Ovary (tissue), 9 donors: ENCODE data around the gene U2AF1L4. TPM values are rescaled to one million over a fixed set of nuclear protein-coding genes. Genes with fewer than 3 reads are reported as not detected.

ENCODE experiments used
- DNase-seq, 5 donors: peaks; one replicate each; pipeline ENCODE4 v3.0.0-alpha.2; 2019 to 2020
- H3K27ac ChIP-seq, 2 donors: fragments of 200-600 bp; one replicate each; pipeline versions ENCODE4 v1.5.1 to v1.8.0; 2019 to 2022
- H3K27me3 ChIP-seq: fragments of 200-600 bp; one replicate; pipeline ENCODE4 v1.8.0; 2022
- H3K36me3 ChIP-seq: fragments of 200-600 bp; sonication (generic); one replicate; pipeline ENCODE4 v1.5.1; 2019
- H3K4me1 ChIP-seq: one replicate; pipeline ENCODE4 v1.8.1; 2013; ENCODE audit warnings: mild to moderate bottlenecking, moderate library complexity; ENCODE audit not compliant: insufficient read depth
- H3K4me3 ChIP-seq: fragments of 200-600 bp; sonication (generic); one replicate; pipeline ENCODE4 v1.5.1; 2017
- H3K9me3 ChIP-seq, 2 donors: fragments of 200-600 bp in 1 of 2; sonication (generic) in 1 of 2; one replicate each; pipeline versions ENCODE4 v1.5.1 to v1.8.1; 2013 to 2019; ENCODE audit warnings: mild to moderate bottlenecking in 1 of 2, moderate library complexity in 1 of 2
- EP300 ChIP-seq: sonication (generic); formaldehyde crosslinking; IDR thresholded peaks from one replicate; pipeline ENCODE4 v1.6.1; 2017; ENCODE audit warnings: antibody characterized with exemption
- POLR2A ChIP-seq: fragments of 450-650 bp; IDR thresholded peaks from one replicate; pipeline ENCODE4 v1.6.1; 2017; ENCODE audit warnings: antibody characterized with exemption, mild to moderate bottlenecking, moderate library complexity
- WGBS, 3 donors: extraction: QIAGEN DNeasy Blood & Tissue Kit in 1 of 3; methylation state at CpG; one replicate each; pipeline versions ENCODE4 v1.1.5 to v1.1.7; 2013 to 2017; 5-methylcytosine and 5-hydroxymethylcytosine counted together
- intact Hi-C, 4 donors: fragments of 100-400 bp; cut with DNase I; formaldehyde crosslinking; loops; one replicate each; pipeline versions ENCODE4 v1.11.0 to v1.15.1; 2022 to 2023
- polyA plus RNA-seq, 2 donors: library from polyadenylated mRNA; stranded (reverse); fragments of 200-250 nt in 1 of 2; fragments of 350-450 nt in 1 of 2; fragmentation: Illumina TruSeq in 1 of 2; extraction: RNeasy Lipid Tissue Mini Kit (QIAGEN cat#74804) in 1 of 2; gene quantifications; one replicate each; pipeline ENCODE4 v1.2.3, GENCODE V29; 2013 to 2014
- total RNA-seq, 7 donors: library from RNA; depleted of rRNA in 2 of 7; stranded (reverse); fragments of >200 nt in 2 of 7; fragmentation: NEBNext Ultra II Directional in 3 of 7; extraction: Animal tissue kit (Norgen Biotek cat#: 25700) in 3 of 7; gene quantifications; one replicate each; pipeline versions ENCODE4 v1.1.0 to v1.2.4, GENCODE V29; 2016 to 2023
- TF ChIP-seq, protein P1 (sequence below), 3 donors: fragments of 450-650 bp in 2 of 3; fragments of 200-600 bp in 1 of 3; IDR thresholded peaks; one replicate each; pipeline versions ENCODE4 v1.5.1 to v1.8.0; 2016 to 2022; ENCODE audit warnings: antibody characterized with exemption in 3 of 3, mild to moderate bottlenecking in 1 of 3
- donor health status: DM: no; HTN: no; CAD: no; lungs with moderate emphysema.
- donor health status: DM: no; HTN: no; CAD: no.
- donor health status: Bipolar disorder and iron deficiency.
- donor health status: DM: yes; HTN: yes; CAD: no.
- donor health status: DM: no; HTN: no; CAD: no.
- donor health status: DM: yes; HTN: yes; CAD: no.

Gene U2AF1L4
- total and polyA plus RNA-seq, 9 donors: 16.7 to 37.7 (median 25.6) TPM

DNA sequence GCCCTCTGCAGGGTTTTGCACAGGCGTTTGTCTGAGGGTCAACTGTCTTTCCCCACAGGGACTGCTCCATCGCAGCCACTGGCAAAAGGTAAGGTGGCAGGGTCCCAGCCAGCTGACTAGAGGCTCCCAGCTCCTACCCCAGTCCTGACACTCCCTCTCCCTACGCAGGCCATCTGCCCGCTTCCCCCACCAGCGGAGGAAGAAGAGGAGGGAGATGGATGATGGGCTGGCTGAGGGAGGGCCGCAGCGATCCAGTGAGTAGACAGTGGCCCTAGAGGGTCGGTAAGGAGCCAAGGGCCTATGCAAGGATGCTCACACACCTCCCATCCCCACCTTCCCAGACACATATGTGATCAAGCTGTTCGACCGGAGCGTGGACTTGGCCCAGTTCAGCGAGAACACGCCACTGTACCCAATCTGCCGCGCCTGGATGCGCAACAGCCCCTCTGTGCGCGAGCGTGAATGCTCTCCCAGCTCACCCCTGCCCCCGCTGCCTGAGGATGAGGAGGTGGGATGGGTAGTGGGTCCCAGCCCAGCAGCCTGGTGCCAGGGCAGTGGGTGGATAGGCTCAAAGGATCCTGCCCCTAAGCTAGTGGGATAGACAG lies 7.6 kb upstream of the U2AF1L4 start:
- intact Hi-C loops: no loop called here
- H3K27ac ChIP-seq: no peak overlapping the region
- H3K27me3 ChIP-seq: no peaks in the 10 kb centered on the region
- H3K4me1 ChIP-seq: peaks cover 13% of the 10 kb centered on the region
- 90 to 93% (median 92%) methylated on average over 20 of the region's 20 CpGs for whole genome bisulfite sequencing, 3 donors
- H3K9me3 ChIP-seq: no peaks in the 10 kb centered on the region
- TF ChIP-seq POLR2A (no peak), EP300 (no peak)
- TF ChIP-seq, protein P1, sequence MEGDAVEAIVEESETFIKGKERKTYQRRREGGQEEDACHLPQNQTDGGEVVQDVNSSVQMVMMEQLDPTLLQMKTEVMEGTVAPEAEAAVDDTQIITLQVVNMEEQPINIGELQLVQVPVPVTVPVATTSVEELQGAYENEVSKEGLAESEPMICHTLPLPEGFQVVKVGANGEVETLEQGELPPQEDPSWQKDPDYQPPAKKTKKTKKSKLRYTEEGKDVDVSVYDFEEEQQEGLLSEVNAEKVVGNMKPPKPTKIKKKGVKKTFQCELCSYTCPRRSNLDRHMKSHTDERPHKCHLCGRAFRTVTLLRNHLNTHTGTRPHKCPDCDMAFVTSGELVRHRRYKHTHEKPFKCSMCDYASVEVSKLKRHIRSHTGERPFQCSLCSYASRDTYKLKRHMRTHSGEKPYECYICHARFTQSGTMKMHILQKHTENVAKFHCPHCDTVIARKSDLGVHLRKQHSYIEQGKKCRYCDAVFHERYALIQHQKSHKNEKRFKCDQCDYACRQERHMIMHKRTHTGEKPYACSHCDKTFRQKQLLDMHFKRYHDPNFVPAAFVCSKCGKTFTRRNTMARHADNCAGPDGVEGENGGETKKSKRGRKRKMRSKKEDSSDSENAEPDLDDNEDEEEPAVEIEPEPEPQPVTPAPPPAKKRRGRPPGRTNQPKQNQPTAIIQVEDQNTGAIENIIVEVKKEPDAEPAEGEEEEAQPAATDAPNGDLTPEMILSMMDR (IDR thresholded peaks at IDR 0.05): no peak
- peak in 2 of 5 donors; percentile 44 to 59 for DNase-seq
- H3K4me3 ChIP-seq: no peak overlapping the region
- no peaks in the 10 kb centered on the region for H3K36me3 ChIP-seq

DNA sequence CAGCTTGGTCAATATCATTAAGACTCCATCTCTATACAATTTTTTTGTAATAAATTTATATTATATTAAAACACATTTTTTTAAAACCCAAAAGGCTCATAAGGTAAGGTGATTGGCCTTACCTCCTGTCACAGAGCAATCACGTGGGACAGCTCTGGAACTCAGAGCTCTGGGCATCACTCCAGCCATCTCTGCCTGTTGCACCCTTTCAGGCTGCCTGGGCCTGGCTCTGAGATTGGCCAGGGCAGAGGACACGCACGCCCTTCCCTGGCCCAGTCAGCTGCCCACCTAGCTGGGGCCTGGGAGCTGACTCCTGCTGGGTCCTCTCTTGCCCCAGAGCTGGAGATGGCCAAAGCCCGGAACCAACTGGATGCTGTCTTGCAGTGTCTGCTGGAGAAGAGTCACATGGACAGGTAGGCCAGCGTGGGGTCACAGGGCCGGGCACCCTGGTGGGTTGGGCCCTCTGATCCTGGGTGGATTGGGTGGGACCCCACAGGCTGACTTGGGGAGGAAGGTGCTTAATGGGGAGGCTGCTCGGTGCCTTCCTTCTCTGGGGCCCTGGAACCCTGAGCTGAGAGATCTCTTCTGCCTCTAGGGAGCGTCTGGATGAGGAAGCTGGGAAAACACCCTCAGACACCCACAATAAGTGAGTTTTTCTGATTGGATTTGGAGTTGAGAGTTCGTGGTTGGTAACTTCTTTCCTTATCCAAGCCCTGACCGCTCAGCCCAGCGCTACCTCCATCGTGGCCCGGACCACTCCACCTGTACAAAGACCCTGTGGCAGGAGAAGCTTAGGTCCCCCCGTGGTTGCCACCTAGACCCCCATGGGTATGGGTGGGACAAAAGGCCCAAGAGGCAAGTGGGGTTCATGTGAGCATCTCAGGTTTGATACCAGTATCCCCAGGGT lies 6.9 kb upstream of the U2AF1L4 start:
- Histone ChIP-seq H3K4me3 (no peak overlapping the region), H3K27ac (no peak overlapping the region), H3K4me1 (peaks cover 13% of the 10 kb centered on the region), H3K36me3 (no peaks in the 10 kb centered on the region), H3K27me3 (no peaks in the 10 kb centered on the region), H3K9me3 (no peaks in the 10 kb centered on the region)
- no peak for DNase-seq
- WGBS, 3 donors: 81 to 86% (median 82%) methylated on average over 14 of the region's 14 CpGs
- TF ChIP-seq POLR2A (no peak), EP300 (no peak)
- TF ChIP-seq, protein P1 (IDR thresholded peaks at IDR 0.05): no peak
- intact Hi-C loops: no loop called here

DNA sequence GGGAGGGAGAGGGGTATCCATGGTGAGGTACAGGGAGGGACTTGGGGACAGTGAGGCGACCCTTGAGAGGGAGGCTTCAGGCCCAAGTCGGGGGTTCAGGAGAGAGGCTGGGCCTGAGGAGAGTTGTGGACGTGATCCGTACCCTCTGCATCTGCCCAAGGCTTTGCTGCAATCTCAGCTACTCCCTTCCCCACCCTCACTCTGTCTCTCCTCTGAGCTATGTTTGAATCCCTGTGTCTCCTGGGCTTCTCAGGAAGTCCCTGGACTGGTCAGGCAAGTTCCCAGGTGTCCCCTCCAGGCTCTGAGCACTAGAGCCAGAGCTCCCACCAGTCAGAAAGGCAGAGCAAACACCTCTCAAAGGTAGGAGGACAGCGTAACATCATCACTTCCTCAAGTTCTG lies 4.9 kb upstream of the U2AF1L4 start:
- Histone ChIP-seq H3K27ac (no peak overlapping the region), H3K27me3 (no peaks in the 10 kb centered on the region), H3K4me1 (peaks cover 12% of the 10 kb centered on the region), H3K9me3 (no peaks in the 10 kb centered on the region), H3K36me3 (no peaks in the 10 kb centered on the region), H3K4me3 (no peak overlapping the region)
- DNase-seq: no peak
- intact Hi-C loops: no loop called here
- WGBS, 3 donors: 85 to 93% (median 89%) methylated on average over 5 of the region's 5 CpGs
- TF ChIP-seq EP300: no peak

DNA sequence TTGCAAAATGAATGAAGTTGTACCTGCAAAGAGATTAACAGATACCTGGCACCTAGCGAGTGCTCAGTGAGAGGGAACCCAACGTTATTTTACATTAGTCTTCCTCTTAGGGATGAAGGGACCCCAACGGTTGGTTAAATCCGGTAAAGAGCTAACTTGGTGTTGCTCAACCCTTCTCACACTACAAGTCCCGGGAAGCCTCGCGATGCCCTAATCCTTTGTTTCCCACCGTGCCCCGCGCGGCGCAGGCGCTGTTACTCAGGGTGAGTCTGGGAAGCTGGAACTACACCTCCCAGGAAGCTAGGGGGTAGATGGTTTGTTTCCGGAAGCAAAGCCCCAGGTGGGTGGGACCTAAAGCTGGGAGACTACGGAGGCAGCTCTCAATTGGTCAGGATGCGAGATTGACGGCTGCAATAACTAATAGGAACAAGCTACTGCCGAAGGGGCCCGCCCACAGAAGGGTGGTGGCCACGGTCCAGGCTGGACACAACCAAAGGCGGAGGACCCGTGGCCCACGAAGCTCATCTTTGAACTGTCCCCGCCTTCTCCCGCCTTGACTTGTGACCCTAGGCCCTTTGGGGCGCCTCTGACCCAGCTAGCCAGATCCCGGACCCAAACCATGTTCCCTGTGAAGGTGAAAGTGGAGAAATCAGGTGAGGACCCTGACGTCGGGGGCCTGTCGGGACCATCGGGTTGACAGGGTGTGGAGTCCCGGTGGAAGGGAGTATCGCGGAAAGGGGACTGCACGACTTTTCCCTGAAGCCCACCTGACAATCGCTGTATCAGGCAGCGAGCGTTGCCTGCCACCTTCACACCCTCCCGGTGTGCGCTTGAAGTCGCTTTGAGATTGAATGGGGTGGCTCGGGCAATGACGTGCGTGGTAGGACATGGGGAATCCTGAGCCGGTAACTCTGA lies 3.1 kb upstream of the U2AF1L4 start, which contains the start of gene LIN37:
Gene LIN37 (plus strand): TSS at position 471 of the 915 bp plus-strand sequence. CDS start 149 bp downstream, at position 620.
- Histone ChIP-seq H3K27ac (peak within 1 kb of the TSS; percentile 8 to 74), H3K4me3 (peak within 1 kb of the TSS; percentile 74), H3K36me3 (no peaks in the 10 kb centered on the region), H3K4me1 (peaks cover 10% of the 10 kb centered on the region), H3K27me3 (no peaks in the 10 kb centered on the region), H3K9me3 (no peaks in the 10 kb centered on the region)
- intact Hi-C loops: no loop called here
- peak; percentile 98 to 99 (median 98) for DNase-seq
- WGBS, 3 donors: 1% methylated on average over 45 of the region's 45 CpGs
- TF ChIP-seq, protein P1 (IDR thresholded peaks at IDR 0.05): peak; percentile 9 to 55 (median 19)
- TF ChIP-seq POLR2A (peak; percentile 94), EP300 (no peak)
